Measurements from ENCODE around the gene STRA6. TPM values are rescaled to one million over a fixed set of nuclear protein-coding genes. Genes with fewer than 3 reads are reported as not detected.

Gene STRA6
- total RNA-seq, 6 experiments from 2014 or later = 0.12 TPM; not detected in 5

DNA sequence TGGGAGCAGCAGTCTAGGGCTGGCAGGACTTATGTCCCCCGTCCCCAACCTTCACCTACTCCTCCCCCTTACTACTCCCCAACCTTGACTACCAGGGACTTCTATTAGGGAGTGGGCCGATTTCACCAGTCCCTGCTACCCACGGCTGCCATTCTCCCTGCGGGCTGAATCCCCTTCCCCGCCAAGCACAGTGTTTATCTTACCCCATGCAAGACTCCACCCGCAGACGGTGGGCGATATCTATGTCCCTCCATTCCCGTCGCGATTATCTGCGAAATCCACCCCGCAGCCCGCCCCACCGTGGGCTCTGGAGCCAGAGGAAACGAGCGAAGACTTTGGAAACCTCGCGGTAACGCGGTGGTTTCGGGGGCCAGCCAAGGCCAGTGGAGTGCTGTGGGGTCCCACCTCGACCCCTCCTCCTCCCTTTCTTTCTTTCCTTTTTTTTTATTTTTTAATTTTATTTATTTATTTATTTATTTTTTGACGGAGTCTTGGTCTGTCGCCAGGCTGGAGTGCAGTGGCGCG is 67.5 kb downstream of the STRA6 start:
- WGBS (ENCODE audit: insufficient coverage, low coverage, low lambda C conversion rate, missing lambda C conversion rate) = 8% methylated on average over 23 of the region's 27 CpGs
- H3K4me1 ChIP-seq = peaks cover 0 to 24% (median 0%) of the 10 kb centered on the region in 4 donors
- H3K9me3 ChIP-seq = no peaks in the 10 kb centered on the region
- H3K4me3 ChIP-seq = no peak overlapping the region
- no peaks in the 10 kb centered on the region for H3K36me3 ChIP-seq
- DNase-seq (no peak), ATAC-seq (no peak)
- peaks cover 18 to 46% of the 10 kb centered on the region in 2 donors for H3K27me3 ChIP-seq
- intact Hi-C loops (cut with DNase I) = no loop called here
- H3K27ac ChIP-seq = no peak overlapping the region
- TF ChIP-seq, protein P1, sequence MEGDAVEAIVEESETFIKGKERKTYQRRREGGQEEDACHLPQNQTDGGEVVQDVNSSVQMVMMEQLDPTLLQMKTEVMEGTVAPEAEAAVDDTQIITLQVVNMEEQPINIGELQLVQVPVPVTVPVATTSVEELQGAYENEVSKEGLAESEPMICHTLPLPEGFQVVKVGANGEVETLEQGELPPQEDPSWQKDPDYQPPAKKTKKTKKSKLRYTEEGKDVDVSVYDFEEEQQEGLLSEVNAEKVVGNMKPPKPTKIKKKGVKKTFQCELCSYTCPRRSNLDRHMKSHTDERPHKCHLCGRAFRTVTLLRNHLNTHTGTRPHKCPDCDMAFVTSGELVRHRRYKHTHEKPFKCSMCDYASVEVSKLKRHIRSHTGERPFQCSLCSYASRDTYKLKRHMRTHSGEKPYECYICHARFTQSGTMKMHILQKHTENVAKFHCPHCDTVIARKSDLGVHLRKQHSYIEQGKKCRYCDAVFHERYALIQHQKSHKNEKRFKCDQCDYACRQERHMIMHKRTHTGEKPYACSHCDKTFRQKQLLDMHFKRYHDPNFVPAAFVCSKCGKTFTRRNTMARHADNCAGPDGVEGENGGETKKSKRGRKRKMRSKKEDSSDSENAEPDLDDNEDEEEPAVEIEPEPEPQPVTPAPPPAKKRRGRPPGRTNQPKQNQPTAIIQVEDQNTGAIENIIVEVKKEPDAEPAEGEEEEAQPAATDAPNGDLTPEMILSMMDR (IDR thresholded peaks at IDR 0.05) = no peak
- TF ChIP-seq POLR2A (IDR thresholded peaks at IDR 0.05) = no peak

DNA sequence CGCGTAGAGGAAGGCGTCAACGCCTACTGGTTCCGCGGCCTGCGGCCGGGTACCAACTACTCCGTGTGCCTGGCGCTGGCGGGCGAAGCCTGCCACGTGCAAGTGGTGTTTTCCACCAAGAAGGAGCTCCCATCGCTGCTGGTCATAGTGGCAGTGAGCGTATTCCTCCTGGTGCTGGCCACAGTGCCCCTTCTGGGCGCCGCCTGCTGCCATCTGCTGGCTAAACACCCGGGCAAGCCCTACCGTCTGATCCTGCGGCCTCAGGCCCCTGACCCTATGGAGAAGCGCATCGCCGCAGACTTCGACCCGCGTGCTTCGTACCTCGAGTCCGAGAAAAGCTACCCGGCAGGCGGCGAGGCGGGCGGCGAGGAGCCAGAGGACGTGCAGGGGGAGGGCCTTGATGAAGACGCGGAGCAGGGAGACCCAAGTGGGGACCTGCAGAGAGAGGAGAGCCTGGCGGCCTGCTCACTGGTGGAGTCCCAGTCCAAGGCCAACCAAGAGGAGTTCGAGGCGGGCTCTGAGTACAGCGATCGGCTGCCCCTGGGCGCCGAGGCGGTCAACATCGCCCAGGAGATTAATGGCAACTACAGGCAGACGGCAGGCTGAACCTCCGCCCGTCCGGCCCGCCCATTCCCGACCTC is 68.1 kb downstream of the STRA6 start:
- Histone ChIP-seq H3K4me1 (peaks cover 0 to 24% (median 0%) of the 10 kb centered on the region in 4 donors), H3K27me3 (peaks cover 18 to 46% of the 10 kb centered on the region in 2 donors), H3K27ac (no peak overlapping the region), H3K4me3 (no peak overlapping the region), H3K36me3 (no peaks in the 10 kb centered on the region), H3K9me3 (no peaks in the 10 kb centered on the region)
- intact Hi-C loops (cut with DNase I) = loop anchor here in 1 of 2 donors (5.0 kb wide), 1 partner anchor 168 kb away; no protein-coding TSS in a partner anchor
- 0% methylated on average over 1 of the region's 53 CpGs for WGBS (ENCODE audit: insufficient coverage, low coverage, low lambda C conversion rate, missing lambda C conversion rate)
- ATAC-seq = peak; percentile 84 to 91 (median 88)
- DNase-seq = peak; percentile 76 to 80 (median 79)
- no peak for TF ChIP-seq POLR2A (IDR thresholded peaks at IDR 0.05)
- TF ChIP-seq, protein P1 (IDR thresholded peaks at IDR 0.05) = peak; percentile 59 to 71 (median 69)

DNA sequence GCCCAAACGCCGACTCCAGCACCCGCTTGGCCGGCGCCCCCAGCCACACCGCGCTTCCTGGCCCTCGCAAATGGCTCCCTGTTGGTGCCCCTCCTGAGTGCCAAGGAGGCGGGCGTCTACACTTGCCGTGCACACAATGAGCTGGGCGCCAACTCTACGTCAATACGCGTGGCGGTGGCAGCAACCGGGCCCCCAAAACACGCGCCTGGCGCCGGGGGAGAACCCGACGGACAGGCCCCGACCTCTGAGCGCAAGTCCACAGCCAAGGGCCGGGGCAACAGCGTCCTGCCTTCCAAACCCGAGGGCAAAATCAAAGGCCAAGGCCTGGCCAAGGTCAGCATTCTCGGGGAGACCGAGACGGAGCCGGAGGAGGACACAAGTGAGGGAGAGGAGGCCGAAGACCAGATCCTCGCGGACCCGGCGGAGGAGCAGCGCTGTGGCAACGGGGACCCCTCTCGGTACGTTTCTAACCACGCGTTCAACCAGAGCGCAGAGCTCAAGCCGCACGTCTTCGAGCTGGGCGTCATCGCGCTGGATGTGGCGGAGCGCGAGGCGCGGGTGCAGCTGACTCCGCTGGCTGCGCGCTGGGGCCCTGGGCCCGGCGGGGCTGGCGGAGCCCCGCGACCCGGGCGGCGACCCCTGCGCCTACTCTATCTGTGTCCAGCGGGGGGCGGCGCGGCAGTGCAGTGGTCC is 68.7 kb downstream of the STRA6 start:
- H3K4me1 ChIP-seq = peaks cover 0 to 24% (median 0%) of the 10 kb centered on the region in 4 donors
- intact Hi-C loops (cut with DNase I) = loop anchor here in 1 of 2 donors (5.0 kb wide), 1 partner anchor 168 kb away; no protein-coding TSS in a partner anchor
- H3K4me3 ChIP-seq = no peak overlapping the region
- 15% methylated on average over 4 of the region's 71 CpGs for WGBS (ENCODE audit: insufficient coverage, low coverage, low lambda C conversion rate, missing lambda C conversion rate)
- no peak overlapping the region for H3K27ac ChIP-seq
- no peak for DNase-seq
- H3K9me3 ChIP-seq = no peaks in the 10 kb centered on the region
- peaks cover 18 to 46% of the 10 kb centered on the region in 2 donors for H3K27me3 ChIP-seq
- no peaks in the 10 kb centered on the region for H3K36me3 ChIP-seq
- TF ChIP-seq, protein P1 (IDR thresholded peaks at IDR 0.05) = no peak
- TF ChIP-seq POLR2A (IDR thresholded peaks at IDR 0.05) = no peak
- no peak for ATAC-seq

GRCh38 chr15:74132681-74133651 is 69.6 kb downstream of the STRA6 start:
- Histone ChIP-seq H3K4me3 (no peak overlapping the region), H3K27me3 (peaks cover 24 to 47% of the 10 kb centered on the region in 2 donors), H3K9me3 (no peaks in the 10 kb centered on the region), H3K27ac (no peak overlapping the region), H3K36me3 (no peaks in the 10 kb centered on the region), H3K4me1 (peaks cover 0 to 28% (median 4%) of the 10 kb centered on the region in 4 donors)
- intact Hi-C loops (cut with DNase I) = loop anchor here in 1 of 2 donors (5.0 kb wide), 1 partner anchor 169 kb away; no protein-coding TSS in a partner anchor
- no peak for ATAC-seq
- TF ChIP-seq, protein P1 (IDR thresholded peaks at IDR 0.05) = no peak
- TF ChIP-seq POLR2A (IDR thresholded peaks at IDR 0.05) = no peak
- no peak for DNase-seq
- 18% methylated on average over 33 of the region's 90 CpGs for WGBS (ENCODE audit: insufficient coverage, low coverage, low lambda C conversion rate, missing lambda C conversion rate)
